ENCODE data around the gene FAM193A.
"Not testable (repeated sequence)": the region's sequence is repeated elsewhere in the genome, so short reads cannot be mapped to it uniquely, and the experiment has no call there.

Gene FAM193A

GRCh38 chr4:2731907-2732317 is 195.5 kb downstream of the FAM193A start:
- POLR2A ChIA-PET (ENCODE audit: low non-redundant PET) = no interaction called here
- H3K27ac ChIP-seq = no peak overlapping the region
- no peak for TF ChIP-seq CTCF (conservative IDR thresholded peaks at IDR 0.05; ENCODE audit: low read depth)
- no peak for DNase-seq (ENCODE audit: low spot score)
- CTCF ChIA-PET = no interaction called here

GRCh38 chr4:2732526-2732925 is 196.1 kb downstream of the FAM193A start:
- no peak for TF ChIP-seq CTCF (conservative IDR thresholded peaks at IDR 0.05; ENCODE audit: low read depth)
- DNase-seq (ENCODE audit: low spot score) = no peak
- ChIA-PET CTCF (interaction anchor here (0.7 kb wide), 1 partner anchor 31 kb away, joined by 4 read pairs; no protein-coding TSS in a partner anchor), POLR2A (ENCODE audit: low non-redundant PET) (no interaction called here)
- H3K27ac ChIP-seq = 0 out of 2 replicates have a peak overlapping the region, but pooled peaks have one; percentile 7

- H3K27ac ChIP-seq = peak overlapping the region; percentile 7; the same call in 1 of the 2 replicates
- DNase-seq (ENCODE audit: low spot score) = no peak
- POLR2A ChIA-PET (ENCODE audit: low non-redundant PET) = no interaction called here
- CTCF ChIA-PET = interaction anchor here (0.7 kb wide), 1 partner anchor 31 kb away, joined by 4 read pairs; no protein-coding TSS in a partner anchor
- TF ChIP-seq CTCF (conservative IDR thresholded peaks at IDR 0.05; ENCODE audit: low read depth) = no peak
These were observed 196.8 kb downstream of the FAM193A start for GRCh38 chr4:2733001-2733843.

- CTCF ChIA-PET = no interaction called here
- TF ChIP-seq CTCF (conservative IDR thresholded peaks at IDR 0.05; ENCODE audit: low read depth) = no peak
- no peak for DNase-seq (ENCODE audit: low spot score)
- POLR2A ChIA-PET (ENCODE audit: low non-redundant PET) = no interaction called here
- no peak overlapping the region; the same call in 1 of the 2 replicates for H3K27ac ChIP-seq
These were observed 197.6 kb downstream of the FAM193A start for GRCh38 chr4:2733844-2734574.

GRCh38 chr4:2734612-2735011 is 198.2 kb downstream of the FAM193A start:
- no peak for TF ChIP-seq CTCF (conservative IDR thresholded peaks at IDR 0.05; ENCODE audit: low read depth)
- no peak for DNase-seq (ENCODE audit: low spot score)
- ChIA-PET CTCF (no interaction called here), POLR2A (ENCODE audit: low non-redundant PET) (no interaction called here)
- H3K27ac ChIP-seq = no peak overlapping the region

GRCh38 chr4:2735869-2736268 is 199.4 kb downstream of the FAM193A start:
- DNase-seq (ENCODE audit: low spot score) = no peak
- ChIA-PET CTCF (no interaction called here), POLR2A (ENCODE audit: low non-redundant PET) (no interaction called here)
- no peak for TF ChIP-seq CTCF (conservative IDR thresholded peaks at IDR 0.05; ENCODE audit: low read depth)
- no peak overlapping the region for H3K27ac ChIP-seq

GRCh38 chr4:2738296-2738695 is 201.8 kb downstream of the FAM193A start:
- POLR2A ChIA-PET (ENCODE audit: low non-redundant PET); CTCF ChIA-PET; H3K27ac ChIP-seq; DNase-seq (ENCODE audit: low spot score): not testable (repeated sequence)
